Heart left ventricle (tissue), 13 donors: Measurements from ENCODE around the gene ATP6V0C.

Source experiments
- CTCF ChIP-seq, 12 donors: fragments of 200-600 bp; sonication (generic) in 4 of 12; IDR thresholded peaks; one replicate each; pipeline versions ENCODE4 v1.5.0 to v1.8.0; 2018 to 2022; ENCODE audit warnings: antibody characterized with exemption in 12 of 12, mild to moderate bottlenecking in 5 of 12
- POLR2A ChIP-seq, 2 donors: fragments of 450-650 bp; IDR thresholded peaks; one replicate each; pipeline ENCODE4 v1.6.1; 2017; ENCODE audit warnings: antibody characterized with exemption in 2 of 2, mild to moderate bottlenecking in 2 of 2, moderate library complexity in 2 of 2
- donor health status: ischemic (EF 13 %, LVEDD 7.1; RV severe dilation, severe dysfunction).
- donor health status: DM: no; HTN: yes; CAD: no.
- donor health status: DM: no; HTN: no; CAD: no.
- donor health status: ischemic (EF 25% LVEDD 6.9; RV normal size, moderate dysfunction).
- donor health status: ischemic (EF 25% LVEDD 5.7; RV mildly dilated, moderate dysfunction).
- donor health status: ischemic (EF 35%, LVEDD 5.7; RV mildly dilated, moderate dysfunction).
- donor health status: nonischemic (EF 11% LVEDD 7.7; RV severe dilation, severe dysfunction).
- donor health status: DM: yes; HTN: yes; CAD: no.
- donor health status: PGD.
- donor health status: ischemic (EF 29% LVEDD 5.4; RV normal size, mild dysfunction).
- donor health status: nonischemic (EF 23%, LVEDD 6.1; RV moderate dilation, normal function).

- TF ChIP-seq CTCF (IDR thresholded peaks at IDR 0.05) (peak; percentile 6 to 59 (median 46)), POLR2A (IDR thresholded peaks at IDR 0.05) (no peak)
These were observed 39.5 kb upstream of the ATP6V0C start for GRCh38 chr16:2473999-2474876.
